Spleen (tissue), 11 donors: Measurements from ENCODE around the gene NCL. TPM values are rescaled to one million over a fixed set of nuclear protein-coding genes. Genes with fewer than 3 reads are reported as not detected.

Experiments
- DNase-seq: peaks from one replicate; pipeline ENCODE4 v3.0.0-alpha.2; 2020
- H3K27ac ChIP-seq, 8 donors: fragments of 200-600 bp; sonication (generic) in 7 of 8; 1 replicate in 4 of 8; 2 replicates in 4 of 8; pipeline versions ENCODE4 v1.5.0 to v1.8.0; 2016 to 2021; ENCODE audit warnings: inconsistent platforms in 4 of 8, mild to moderate bottlenecking in 4 of 8, moderate library complexity in 1 of 8
- H3K27me3 ChIP-seq, 7 donors: fragments of 200-600 bp; sonication (generic) in 6 of 7; replicated peaks in 1 of 7; 1 replicate in 4 of 7; 2 replicates in 3 of 7; pipeline versions ENCODE4 v1.5.0 to v1.8.0; 2016 to 2021; ENCODE audit warnings: inconsistent platforms in 3 of 7, mild to moderate bottlenecking in 1 of 7
- H3K36me3 ChIP-seq, 6 donors: fragments of 200-600 bp; sonication (generic) in 5 of 6; 1 replicate in 4 of 6; 2 replicates in 2 of 6; pipeline versions ENCODE4 v1.5.0 to v1.8.0; 2016 to 2021; ENCODE audit warnings: inconsistent platforms in 2 of 6
- H3K4me1 ChIP-seq, 6 donors: fragments of 200-600 bp; sonication (generic) in 5 of 6; 1 replicate in 3 of 6; 2 replicates in 3 of 6; pipeline versions ENCODE4 v1.5.0 to v1.8.0; 2016 to 2021; ENCODE audit warnings: inconsistent platforms in 3 of 6
- H3K4me3 ChIP-seq, 8 donors: fragments of 200-600 bp; sonication (generic) in 7 of 8; 1 replicate in 4 of 8; 2 replicates in 4 of 8; pipeline versions ENCODE4 v1.5.0 to v1.8.0; 2016 to 2021; ENCODE audit warnings: inconsistent platforms in 4 of 8, mild to moderate bottlenecking in 4 of 8, moderate library complexity in 2 of 8
- H3K9me3 ChIP-seq, 8 donors: fragments of 200-600 bp; sonication (generic) in 7 of 8; 1 replicate in 4 of 8; 2 replicates in 4 of 8; pipeline versions ENCODE4 v1.5.0 to v1.8.0; 2016 to 2021; ENCODE audit warnings: inconsistent platforms in 4 of 8
- POLR2A ChIP-seq, 3 donors: fragments of 450-650 bp; IDR thresholded peaks; one replicate each; pipeline ENCODE4 v1.5.1; 2017; ENCODE audit warnings: antibody characterized with exemption in 3 of 3, mild to moderate bottlenecking in 1 of 3
- POLR2AphosphoS5 ChIP-seq, 3 donors: sonication (generic); formaldehyde crosslinking; IDR thresholded peaks; one replicate each; pipeline ENCODE4 v1.5.1; 2017; ENCODE audit warnings: antibody characterized with exemption in 3 of 3
- WGBS, 5 donors: extraction: QIAGEN DNeasy Blood & Tissue Kit in 3 of 5; methylation state at CpG; one replicate each; pipeline versions ENCODE4 v1.1.5 to v1.1.7; 2013 to 2018; 5-methylcytosine and 5-hydroxymethylcytosine counted together
- intact Hi-C: fragments of 100-400 bp; cut with DNase I; formaldehyde crosslinking; loops from one replicate; pipeline ENCODE4 v1.15.0; 2023; ENCODE audit warnings: low total_unique reads
- polyA plus RNA-seq, 3 donors: library from polyadenylated mRNA; stranded (reverse); fragments of 200-250 nt; gene quantifications; one replicate each; pipeline ENCODE4 v1.2.1, GENCODE V29; 2013
- total RNA-seq, 7 donors: library from RNA; depleted of rRNA in 3 of 7; stranded (reverse); fragments of >200 nt in 3 of 7; fragmentation: NEBNext Ultra II Directional in 4 of 7; extraction: Animal tissue kit (Norgen Biotek cat#: 25700) in 4 of 7; gene quantifications; one replicate each; pipeline versions ENCODE4 v1.1.0 to v1.2.1, GENCODE V29; 2016 to 2021
- TF ChIP-seq, protein P1 (sequence below), 11 experiments: fragments of 200-600 bp in 7 of 11; fragments of 450-650 bp in 4 of 11; sonication (generic) in 4 of 11; IDR thresholded peaks in 8 of 11; conservative IDR thresholded peaks in 3 of 11; 1 replicate in 7 of 11; 2 replicates in 4 of 11; pipeline versions ENCODE4 v1.4.0 to v1.8.0; 2016 to 2021; ENCODE audit warnings: antibody characterized with exemption in 11 of 11, inconsistent platforms in 4 of 11, mild to moderate bottlenecking in 1 of 11
- donor health status: healthy with polysubstance abuse.
- donor health status: DM: no; HTN: no; CAD: no; lungs with moderate emphysema.
- donor health status: DM: no; HTN: no; CAD: no.
- donor health status: Bipolar disorder and iron deficiency.
- donor health status: healthy.
- donor health status: DM: no; HTN: no; CAD: no.
- donor health status: DM: yes; HTN: yes; CAD: no.

Gene NCL
- total and polyA plus RNA-seq, 10 donors: 113 to 424 (median 178) TPM

DNA sequence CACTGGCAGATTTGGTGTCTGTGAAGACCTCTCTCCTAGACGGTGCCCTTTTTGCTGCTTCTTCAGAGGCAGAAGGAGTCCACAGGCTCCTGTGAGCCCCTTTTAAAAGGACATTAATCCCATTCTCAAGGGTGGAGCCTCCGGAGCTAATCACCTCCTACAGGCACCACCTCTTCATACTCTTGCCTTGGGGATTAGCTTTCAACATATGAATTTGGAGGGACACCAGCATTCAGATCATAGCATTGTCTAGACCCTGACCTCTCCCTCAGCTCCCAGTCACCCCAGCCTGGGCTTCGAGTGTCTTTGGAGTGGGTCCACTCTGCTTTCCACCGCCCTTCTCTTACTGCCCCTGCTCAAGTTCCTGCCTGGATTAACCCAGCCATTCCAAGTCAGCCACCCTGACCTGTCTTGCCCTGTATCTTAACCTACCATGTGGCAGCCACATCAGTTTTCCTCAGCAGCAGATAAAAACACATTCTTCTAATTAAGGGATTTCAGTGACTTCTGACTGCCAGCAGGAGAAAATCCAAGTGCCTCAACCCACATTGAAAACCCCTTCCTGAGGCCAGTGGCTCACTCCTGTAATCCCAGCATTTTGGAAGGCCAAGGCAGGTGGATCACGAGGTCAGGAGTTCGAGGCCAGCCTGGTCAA lies 6.1 kb upstream of the NCL start:
- intact Hi-C loops: no loop called here
- H3K27me3 ChIP-seq: no peaks in the 10 kb centered on the region
- no peak overlapping the region for H3K27ac ChIP-seq
- no peak for TF ChIP-seq POLR2A (IDR thresholded peaks at IDR 0.05)
- TF ChIP-seq POLR2AphosphoS5 (IDR thresholded peaks at IDR 0.05): no peak
- TF ChIP-seq, protein P1, sequence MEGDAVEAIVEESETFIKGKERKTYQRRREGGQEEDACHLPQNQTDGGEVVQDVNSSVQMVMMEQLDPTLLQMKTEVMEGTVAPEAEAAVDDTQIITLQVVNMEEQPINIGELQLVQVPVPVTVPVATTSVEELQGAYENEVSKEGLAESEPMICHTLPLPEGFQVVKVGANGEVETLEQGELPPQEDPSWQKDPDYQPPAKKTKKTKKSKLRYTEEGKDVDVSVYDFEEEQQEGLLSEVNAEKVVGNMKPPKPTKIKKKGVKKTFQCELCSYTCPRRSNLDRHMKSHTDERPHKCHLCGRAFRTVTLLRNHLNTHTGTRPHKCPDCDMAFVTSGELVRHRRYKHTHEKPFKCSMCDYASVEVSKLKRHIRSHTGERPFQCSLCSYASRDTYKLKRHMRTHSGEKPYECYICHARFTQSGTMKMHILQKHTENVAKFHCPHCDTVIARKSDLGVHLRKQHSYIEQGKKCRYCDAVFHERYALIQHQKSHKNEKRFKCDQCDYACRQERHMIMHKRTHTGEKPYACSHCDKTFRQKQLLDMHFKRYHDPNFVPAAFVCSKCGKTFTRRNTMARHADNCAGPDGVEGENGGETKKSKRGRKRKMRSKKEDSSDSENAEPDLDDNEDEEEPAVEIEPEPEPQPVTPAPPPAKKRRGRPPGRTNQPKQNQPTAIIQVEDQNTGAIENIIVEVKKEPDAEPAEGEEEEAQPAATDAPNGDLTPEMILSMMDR (IDR thresholded peaks at IDR 0.05 in 8 of 11, conservative IDR thresholded peaks at IDR 0.05 in 3 of 11): no peak
- H3K9me3 ChIP-seq: no peaks in the 10 kb centered on the region
- no peaks in the 10 kb centered on the region for H3K36me3 ChIP-seq
- no peak overlapping the region for H3K4me3 ChIP-seq
- peak; percentile 18 for DNase-seq
- peaks cover 2 to 22% (median 9%) of the 10 kb centered on the region in 6 donors for H3K4me1 ChIP-seq
- 72 to 87% (median 86%) methylated on average over 6 of the region's 6 CpGs for WGBS, 5 donors

DNA sequence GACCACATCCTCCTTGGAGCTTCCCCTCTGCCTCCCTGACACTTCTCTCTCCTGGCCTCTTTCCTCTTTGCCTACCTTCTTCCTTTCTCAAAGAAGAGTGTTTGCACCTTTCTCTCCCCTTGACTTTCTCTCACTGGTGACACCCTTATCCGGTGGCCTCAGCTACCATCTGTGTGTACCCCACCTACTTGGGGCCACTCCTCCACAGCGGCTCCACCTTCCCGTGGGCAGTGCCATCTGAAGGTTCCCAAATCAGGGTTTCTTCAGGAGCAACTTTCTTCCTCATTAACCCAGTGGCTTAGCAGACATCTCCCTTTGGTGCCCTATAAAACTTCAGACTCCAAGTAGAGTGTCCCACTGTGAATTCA lies 5.3 kb upstream of the NCL start:
- Histone ChIP-seq H3K27ac (peak overlapping the region in 1 of 8 donors; percentile 25), H3K4me3 (no peak overlapping the region), H3K9me3 (no peaks in the 10 kb centered on the region), H3K27me3 (no peaks in the 10 kb centered on the region), H3K36me3 (no peaks in the 10 kb centered on the region), H3K4me1 (peaks cover 3 to 28% (median 13%) of the 10 kb centered on the region in 6 donors)
- TF ChIP-seq POLR2AphosphoS5 (IDR thresholded peaks at IDR 0.05) (no peak), POLR2A (IDR thresholded peaks at IDR 0.05) (no peak)
- TF ChIP-seq, protein P1 (IDR thresholded peaks at IDR 0.05 in 8 of 11, conservative IDR thresholded peaks at IDR 0.05 in 3 of 11): no peak
- DNase-seq: peak; percentile 41
- WGBS, 5 donors: 36 to 56% (median 45%) methylated on average over 3 of the region's 3 CpGs
- intact Hi-C loops: no loop called here

DNA sequence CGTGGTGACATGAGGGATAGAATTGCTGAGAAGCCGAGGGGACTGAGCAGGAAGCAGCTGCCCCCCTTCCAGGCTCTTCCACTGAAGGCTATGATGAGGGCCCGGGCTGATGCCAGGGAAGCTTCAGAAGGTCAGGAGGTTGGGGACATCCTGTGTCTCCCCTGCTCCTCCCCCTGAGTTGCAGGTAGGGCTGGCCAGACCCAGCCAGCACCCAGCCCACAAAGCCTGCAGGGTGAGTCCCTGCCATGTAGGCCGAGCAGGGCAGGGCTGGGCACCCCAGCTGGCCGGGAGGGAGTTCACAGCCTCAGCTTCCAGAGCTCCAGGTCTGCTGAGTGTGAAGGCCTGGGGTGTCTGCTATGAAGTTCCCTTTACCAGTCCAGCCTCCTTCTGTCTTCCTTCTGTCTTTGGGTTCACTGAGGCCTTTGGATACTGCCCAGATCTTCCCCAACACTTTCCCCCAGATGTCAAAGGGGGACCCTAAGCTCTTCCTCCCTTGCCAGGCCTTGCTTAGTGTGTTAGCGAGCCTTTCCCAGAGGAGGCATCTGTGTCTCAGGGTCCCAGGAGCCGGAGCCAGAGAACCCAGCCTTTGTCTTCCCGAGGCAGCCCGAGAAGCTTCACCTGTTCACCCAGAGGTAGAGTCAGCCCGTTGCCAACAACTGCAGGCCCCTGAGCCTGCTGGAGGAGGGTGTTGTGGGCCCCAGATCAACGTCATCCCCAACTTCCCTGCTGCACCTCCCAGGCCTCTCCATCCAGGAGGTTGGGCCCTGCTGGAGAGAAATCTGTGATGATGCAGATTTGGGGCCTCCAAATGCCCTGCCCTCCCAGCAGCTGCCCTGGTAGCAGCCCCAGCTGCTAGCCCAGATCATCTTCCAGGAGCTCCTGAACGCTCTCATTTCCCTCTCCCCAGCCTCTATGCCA lies 3.6 kb upstream of the NCL start:
- intact Hi-C loops: no loop called here
- peak; percentile 70 for DNase-seq
- TF ChIP-seq POLR2A (IDR thresholded peaks at IDR 0.05): no peak
- TF ChIP-seq POLR2AphosphoS5 (IDR thresholded peaks at IDR 0.05): no peak
- TF ChIP-seq, protein P1 (IDR thresholded peaks at IDR 0.05 in 8 of 11, conservative IDR thresholded peaks at IDR 0.05 in 3 of 11): no peak
- Histone ChIP-seq H3K36me3 (peaks cover 0 to 3% (median under 1%) of the 10 kb centered on the region in 6 donors), H3K9me3 (no peaks in the 10 kb centered on the region), H3K27ac (no peak overlapping the region), H3K27me3 (no peaks in the 10 kb centered on the region), H3K4me3 (no peak overlapping the region), H3K4me1 (peaks cover 9 to 37% (median 23%) of the 10 kb centered on the region in 6 donors)
- WGBS, 5 donors: 81 to 89% (median 84%) methylated on average over 10 to 12 of the region's 12 CpGs

DNA sequence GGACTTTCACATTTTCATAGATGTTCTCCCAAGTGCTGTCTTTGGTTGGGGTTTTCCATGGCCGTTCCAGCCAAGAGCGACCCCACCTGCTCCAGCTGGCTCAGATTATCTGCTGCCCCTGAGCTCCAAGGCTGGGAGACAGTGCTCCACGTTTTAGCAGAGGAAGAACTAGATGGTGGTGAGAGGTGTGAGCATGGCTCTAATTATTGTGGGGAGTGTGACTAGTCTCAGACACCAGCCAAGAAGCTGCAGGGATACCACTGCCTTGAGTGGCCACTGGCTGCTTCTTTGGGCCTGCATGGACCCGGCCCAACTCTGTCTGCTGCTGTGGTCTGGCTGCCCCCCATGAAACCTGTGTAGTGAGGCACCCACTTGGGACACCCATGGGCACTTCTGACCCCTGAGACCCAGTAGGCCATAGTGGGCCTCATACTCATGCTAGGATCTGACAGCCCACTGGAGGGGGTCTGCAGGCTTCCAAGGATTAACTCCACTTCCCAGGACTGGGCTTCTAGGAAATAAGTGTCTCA lies 2.8 kb upstream of the NCL start:
- H3K4me3 ChIP-seq: no peak overlapping the region
- intact Hi-C loops: no loop called here
- TF ChIP-seq POLR2AphosphoS5 (IDR thresholded peaks at IDR 0.05) (no peak), POLR2A (IDR thresholded peaks at IDR 0.05) (no peak)
- TF ChIP-seq, protein P1 (IDR thresholded peaks at IDR 0.05 in 8 of 11, conservative IDR thresholded peaks at IDR 0.05 in 3 of 11): no peak
- DNase-seq: peak; percentile 45
- H3K36me3 ChIP-seq: peaks cover 0 to 10% (median 8%) of the 10 kb centered on the region in 6 donors
- peaks cover 17 to 45% (median 31%) of the 10 kb centered on the region in 6 donors for H3K4me1 ChIP-seq
- H3K27ac ChIP-seq: no peak overlapping the region
- no peaks in the 10 kb centered on the region for H3K27me3 ChIP-seq
- 85 to 95% (median 91%) methylated on average over 3 to 4 of the region's 4 CpGs for WGBS, 5 donors
- H3K9me3 ChIP-seq: no peaks in the 10 kb centered on the region
